K562 (cell line): ENCODE data around the gene MYBPC3. TPM values are rescaled to one million over a fixed set of nuclear protein-coding genes. Genes with fewer than 3 reads are reported as not detected.

Source experiments
- CTCFL ChIP-seq: IDR thresholded peaks from 2 replicates; pipeline ENCODE4 v1.6.1; 2011; ENCODE audit warnings: borderline replicate concordance, low read depth, mild to moderate bottlenecking, moderate library complexity, low read length; ENCODE audit not compliant: insufficient read depth, poor library complexity, severe bottlenecking
- CXXC5 ChIP-seq: fragments of 250-450 bp; sonication (Bioruptor Pico); IDR thresholded peaks from 2 replicates; pipeline ENCODE4 v1.8.0; 2022; ENCODE audit warnings: inconsistent platforms, mild to moderate bottlenecking, moderate library complexity
- HCFC1 ChIP-seq: IDR thresholded peaks from 2 replicates; pipeline ENCODE4 v1.6.1; 2012; ENCODE audit warnings: low read depth, low read length, improper control_type of control experiment
- MYC ChIP-seq, 2 experiments: fragments of 250-450 bp in 1 of 2; sonication (Bioruptor Pico) in 1 of 2; IDR thresholded peaks; 2 replicates each; pipeline versions ENCODE4 v1.5.1 to v1.6.1; 2012 to 2021; ENCODE audit warnings: low read depth in 2 of 2, borderline replicate concordance in 1 of 2, improper control_type of control experiment in 1 of 2, low read length in 1 of 2, mild to moderate bottlenecking in 1 of 2, moderate library complexity in 1 of 2
- POLR2G ChIP-seq: fragments of 200-400 bp; formaldehyde crosslinking; IDR thresholded peaks from 2 replicates; pipeline ENCODE4 v1.6.1; 2017; ENCODE audit warnings: low read depth, mild to moderate bottlenecking, antibody characterized with exemption, low read length, moderate library complexity
- POU5F1 ChIP-seq: fragments of 150-350 bp; IDR thresholded peaks from 2 replicates; pipeline ENCODE4 v1.6.1; 2014; ENCODE audit warnings: borderline replicate concordance, low read length, low read depth, mild to moderate bottlenecking; ENCODE audit not compliant: partially characterized antibody
- SMC3 ChIP-seq: conservative IDR thresholded peaks from 2 replicates; pipeline ENCODE4 v1.6.1; 2011; ENCODE audit warnings: low read depth, low read length, improper control_type of control experiment; ENCODE audit not compliant: insufficient read depth
- SUPT5H ChIP-seq: fragments of 450-650 bp; IDR thresholded peaks from 2 replicates; pipeline ENCODE4 v1.6.1; 2016
- TFAP4 ChIP-seq: sonication (generic); formaldehyde crosslinking; IDR thresholded peaks from 2 replicates; pipeline ENCODE4 v1.8.0; 2022; ENCODE audit warnings: missing genetic modification reagents, mild to moderate bottlenecking, moderate library complexity, borderline replicate concordance
- ZFX ChIP-seq: sonication (generic); formaldehyde crosslinking; IDR thresholded peaks from 2 replicates; pipeline ENCODE4 v1.8.0; 2022; ENCODE audit warnings: mild to moderate bottlenecking, missing genetic modification reagents, moderate library complexity
- ZKSCAN1 ChIP-seq: fragments of 150-350 bp; IDR thresholded peaks from 2 replicates; pipeline ENCODE4 v1.6.1; 2016; ENCODE audit warnings: low read depth, low read length
- ZNF184 ChIP-seq: sonication (generic); formaldehyde crosslinking; IDR thresholded peaks from 2 replicates; pipeline ENCODE4 v1.5.0; 2020; ENCODE audit warnings: missing genetic modification reagents
- ZNF24 ChIP-seq: fragments of 450-650 bp; IDR thresholded peaks from 2 replicates; pipeline ENCODE4 v1.6.1; 2016
- ZNF263 ChIP-seq: sonication (generic); formaldehyde crosslinking; IDR thresholded peaks from 2 replicates; pipeline ENCODE4 v1.8.0; 2022; ENCODE audit warnings: mild to moderate bottlenecking, missing genetic modification reagents, borderline replicate concordance
- ZNF551 ChIP-seq: fragments of 250-450 bp; sonication (Bioruptor Pico); IDR thresholded peaks from 2 replicates; pipeline ENCODE4 v1.5.0; 2021; ENCODE audit warnings: mild to moderate bottlenecking, moderate library complexity
- polyA plus RNA-seq, 8 experiments: library from polyadenylated mRNA; depleted of rRNA in 4 of 8; stranded (reverse) in 5 of 8; unstranded in 3 of 8; fragments of >200 nt; fragmentation: Nextera tagmentation in 2 of 8; fragmentation: Illumina TruSeq in 1 of 8; extraction: Ambion mirVana in 2 of 8; extraction: Trizol in 1 of 8; gene quantifications; 2 replicates each; pipeline versions ENCODE4 v1.2.1 to v1.2.3, GENCODE V29; 2011 to 2014; ENCODE audit warnings: inconsistent platforms in 1 of 8, missing spikeins in 1 of 8
- total RNA-seq, 7 experiments: library from RNA; depleted of rRNA in 6 of 7; stranded (reverse); fragments of >200 nt in 6 of 7; fragmentation: Illumina TruSeq in 2 of 7; extraction: Trizol in 2 of 7; gene quantifications; 2 replicates each; pipeline versions ENCODE4 v1.2.1 to v1.2.3, GENCODE V29; 2011 to 2021; ENCODE audit warnings: low replicate concordance in 1 of 7

Gene MYBPC3
- total and polyA plus RNA-seq, 9 of the 15 experiments (the other 6 are each of a cell fraction or from before 2014, with no cell fraction given) = 0.01 TPM; not detected in 8

GRCh38 chr11:47373876-47374719, 21.6 kb upstream of the MYBPC3 start (continued):
- TF ChIP-seq POU5F1 (no peak), ZKSCAN1 (0 out of 2 replicates have a peak, but pooled peaks have one; percentile 59), POLR2G (0 out of 2 replicates have a peak, but pooled peaks have one; percentile 37), TFAP4 (CRISPR knock-in tag) (peak; percentile 48; the same call in 1 of the 2 replicates), ZFX (CRISPR knock-in tag) (peak; percentile 44; the same call in 1 of the 2 replicates), SUPT5H (no peak), ZNF184 (no peak), MYC (IDR thresholded peaks at IDR 0.05; ENCODE audit: low read depth, low read length) (peak; percentile 49; the same call in 1 of the 2 replicates), MYC (CRISPR knock-in tag; IDR thresholded peaks at IDR 0.05; ENCODE audit: borderline replicate concordance, low read depth) (no peak), ZNF24 (0 out of 2 replicates have a peak, but pooled peaks have one; percentile 12), ZNF263 (CRISPR knock-in tag) (peak; percentile 92), HCFC1 (0 out of 2 replicates have a peak, but pooled peaks have one; percentile 33), CTCFL (peak; percentile 94), CXXC5 (CRISPR knock-in tag) (peak; percentile 34; the same call in 1 of the 2 replicates), SMC3 (peak; percentile 92), ZNF551 (CRISPR knock-in tag) (no peak)
- TF ChIP-seq, all 486 proteins: peak for 30
